HG03045 (cell line): ENCODE results near the gene OPN1MW.
"Not testable (repeated sequence)": the region's sequence is repeated elsewhere in the genome, so short reads cannot be mapped to it uniquely, and the experiment has no call there.

Experiments
- ATAC-seq: cut with Tn5 transposase; IDR thresholded peaks from one replicate; pipeline ENCODE4 v1.9.1; 2021; ENCODE audit warnings: mild to moderate bottlenecking, moderate library complexity; ENCODE audit not compliant: unreplicated experiment

OPN1MW gene

GRCh38 chrX:154182296-154182695 lies at the start of gene OPN1MW:
TSS of gene OPN1MW (plus strand) at chrX:154182596. CDS start at chrX:154182678, 82 bp downstream.
- ATAC-seq, result not testable (repeated sequence)

- no peak for ATAC-seq
Measured at GRCh38 chrX:154135458-154136229, 46.8 kb upstream of the OPN1MW start.

GRCh38 chrX:154136627-154137161 lies 45.7 kb upstream of the OPN1MW start:
- ATAC-seq, result no peak

DNA sequence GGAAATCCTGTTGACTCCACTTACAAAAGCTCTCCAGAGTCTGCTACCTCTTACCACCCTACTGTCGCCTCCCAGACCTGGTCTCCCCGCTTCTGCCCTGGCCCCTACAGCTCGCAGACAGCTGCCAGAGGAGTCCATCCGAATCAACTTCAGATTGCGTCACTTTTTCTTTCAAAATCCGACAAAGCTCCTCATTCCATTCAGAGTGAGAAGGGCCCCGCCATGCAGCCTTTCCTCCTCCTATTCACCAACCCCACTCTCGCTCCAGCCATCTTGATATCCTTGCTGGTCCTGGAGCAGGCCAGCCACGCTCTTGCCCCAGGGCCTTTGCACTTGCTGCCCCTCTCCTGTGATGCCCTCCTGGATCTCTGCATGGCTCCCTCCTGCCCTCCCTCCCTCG lies 43.5 kb upstream of the OPN1MW start:
- ATAC-seq, result no peak

- no peak for ATAC-seq
Measured at GRCh38 chrX:154140206-154140605, 42.2 kb upstream of the OPN1MW start.

GRCh38 chrX:154140742-154141141 lies 41.7 kb upstream of the OPN1MW start:
- no peak for ATAC-seq

DNA sequence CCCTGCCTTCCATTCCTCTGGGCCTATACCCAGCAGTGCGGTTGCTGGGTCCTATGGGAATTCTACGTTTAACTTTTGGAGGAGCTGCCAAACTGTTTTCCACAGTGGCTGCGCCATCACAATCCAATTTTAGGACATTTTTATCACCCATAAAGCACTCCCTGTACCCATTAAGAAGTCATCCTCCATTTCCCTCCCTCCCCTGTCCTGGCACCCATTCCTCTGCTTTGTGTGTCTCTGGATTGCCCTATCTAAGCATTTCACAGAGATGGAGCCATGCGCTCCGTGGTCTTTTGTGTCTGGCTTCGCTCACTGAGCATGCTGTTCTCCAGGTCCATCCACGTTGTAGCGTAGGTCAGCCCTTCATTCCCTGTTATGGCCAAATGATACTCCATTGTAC lies 40.0 kb upstream of the OPN1MW start:
- ATAC-seq, result no peak

GRCh38 chrX:154142950-154143745 lies 39.2 kb upstream of the OPN1MW start:
- ATAC-seq, result no peak

GRCh38 chrX:154144010-154144409 lies 38.4 kb upstream of the OPN1MW start, which contains the start of gene OPN1LW:
TSS of gene OPN1LW (plus strand) at chrX:154144243. CDS start at chrX:154144284, 41 bp downstream.
- ATAC-seq, result not testable (repeated sequence)

DNA sequence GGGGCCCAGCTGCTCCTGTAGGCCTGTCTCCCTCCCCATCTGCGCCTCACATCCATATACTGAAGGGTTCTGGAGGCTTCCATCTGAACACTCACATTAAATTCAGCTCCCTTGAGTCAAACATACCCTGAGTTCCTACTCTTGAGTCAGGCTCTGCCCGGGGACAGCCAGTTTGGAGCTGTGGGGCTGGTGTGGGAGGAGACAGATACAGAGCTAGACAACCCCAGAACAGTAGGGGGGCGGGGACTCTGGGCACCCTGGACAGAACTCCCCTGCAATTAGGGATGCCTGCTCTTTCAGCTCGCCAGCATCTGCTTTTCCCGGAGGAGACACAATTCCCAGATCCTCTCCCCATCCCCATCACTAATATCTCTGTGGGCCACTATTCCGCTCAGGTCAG lies 31.4 kb upstream of the OPN1MW start:
- ATAC-seq, result not testable (repeated sequence)

- ATAC-seq, result not testable (repeated sequence)
Measured at GRCh38 chrX:154156221-154156620, 26.2 kb upstream of the OPN1MW start.

GRCh38 chrX:154157207-154157606 lies 25.2 kb upstream of the OPN1MW start:
- not testable (repeated sequence) for ATAC-seq

DNA sequence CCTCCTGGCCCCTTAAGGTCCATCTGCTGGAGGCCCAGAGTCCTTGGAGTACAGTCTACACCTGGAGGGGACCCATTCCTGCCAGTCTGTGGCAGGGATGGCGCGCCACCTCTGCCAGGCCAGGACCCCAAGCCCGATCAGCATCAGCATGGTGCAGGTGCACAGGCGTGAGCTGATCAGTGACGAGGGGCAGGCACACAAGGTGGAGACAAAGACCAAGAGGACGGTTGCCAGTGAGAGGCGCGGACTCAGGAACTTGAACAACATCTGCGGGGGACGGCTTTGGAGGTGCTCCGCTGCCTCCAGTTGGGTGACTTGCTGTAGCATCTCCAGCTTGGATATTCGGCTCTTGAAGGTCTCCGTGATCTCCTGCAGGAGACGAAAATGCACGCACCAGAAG lies 23.1 kb upstream of the OPN1MW start:
- ATAC-seq, result not testable (repeated sequence)

GRCh38 chrX:154164902-154165301 lies 17.5 kb upstream of the OPN1MW start:
- ATAC-seq, result not testable (repeated sequence)

GRCh38 chrX:154168384-154168783 lies 14.0 kb upstream of the OPN1MW start:
- ATAC-seq, result not testable (repeated sequence)

DNA sequence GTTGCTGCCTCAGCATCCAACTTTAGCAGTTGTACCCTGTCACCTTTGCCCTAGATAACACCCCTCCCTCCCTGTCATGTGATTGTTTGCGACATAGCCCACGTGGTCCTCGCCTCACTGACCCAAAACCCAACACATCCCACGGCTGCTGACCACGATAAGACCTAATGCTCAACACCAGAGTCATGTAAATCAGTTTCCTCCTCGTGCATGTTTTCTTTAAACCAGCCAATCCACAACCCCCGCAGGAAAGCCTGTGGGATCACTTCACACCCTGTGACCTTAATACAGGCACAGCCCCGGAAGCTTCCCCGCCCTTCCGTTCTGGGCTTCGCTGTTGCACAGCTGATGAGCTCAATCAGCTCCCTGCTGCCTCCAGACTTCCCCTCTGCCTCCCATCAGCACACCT lies 9.9 kb upstream of the OPN1MW start:
- not testable (repeated sequence) for ATAC-seq

DNA sequence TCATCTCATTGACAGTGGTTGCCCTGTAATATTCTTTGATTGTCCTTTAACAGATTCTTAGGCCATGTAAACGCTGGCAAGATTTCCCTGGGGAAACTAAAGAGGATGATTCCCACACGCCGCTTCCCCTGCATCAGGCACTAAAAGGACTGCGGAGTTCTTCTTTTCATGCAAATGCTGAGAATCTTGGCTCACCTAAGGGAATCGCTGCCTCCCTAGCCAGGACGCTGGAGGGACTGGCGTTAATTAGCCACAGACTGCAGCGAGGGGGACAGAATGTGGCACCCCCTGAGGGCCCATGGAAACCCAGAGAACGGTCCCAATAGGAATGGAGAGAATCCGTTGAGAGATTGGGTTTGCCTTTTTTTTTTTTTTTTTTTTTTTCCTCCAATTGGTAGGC lies 8.0 kb upstream of the OPN1MW start:
- ATAC-seq, result not testable (repeated sequence)

GRCh38 chrX:154183794-154184193 lies 1.4 kb downstream of the OPN1MW start:
- ATAC-seq, result not testable (repeated sequence)

- not testable (repeated sequence) for ATAC-seq
Measured at GRCh38 chrX:154192846-154193245, 10.4 kb downstream of the OPN1MW start.

GRCh38 chrX:154194316-154194715 lies 11.9 kb downstream of the OPN1MW start:
- not testable (repeated sequence) for ATAC-seq

DNA sequence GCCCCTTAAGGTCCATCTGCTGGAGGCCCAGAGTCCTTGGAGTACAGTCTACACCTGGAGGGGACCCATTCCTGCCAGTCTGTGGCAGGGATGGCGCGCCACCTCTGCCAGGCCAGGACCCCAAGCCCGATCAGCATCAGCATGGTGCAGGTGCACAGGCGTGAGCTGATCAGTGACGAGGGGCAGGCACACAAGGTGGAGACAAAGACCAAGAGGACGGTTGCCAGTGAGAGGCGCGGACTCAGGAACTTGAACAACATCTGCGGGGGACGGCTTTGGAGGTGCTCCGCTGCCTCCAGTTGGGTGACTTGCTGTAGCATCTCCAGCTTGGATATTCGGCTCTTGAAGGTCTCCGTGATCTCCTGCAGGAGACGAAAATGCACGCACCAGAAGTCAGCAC lies 14.1 kb downstream of the OPN1MW start:
- not testable (repeated sequence) for ATAC-seq
